ENCODE data around the gene CDH5.

The CDH5 gene

DNA sequence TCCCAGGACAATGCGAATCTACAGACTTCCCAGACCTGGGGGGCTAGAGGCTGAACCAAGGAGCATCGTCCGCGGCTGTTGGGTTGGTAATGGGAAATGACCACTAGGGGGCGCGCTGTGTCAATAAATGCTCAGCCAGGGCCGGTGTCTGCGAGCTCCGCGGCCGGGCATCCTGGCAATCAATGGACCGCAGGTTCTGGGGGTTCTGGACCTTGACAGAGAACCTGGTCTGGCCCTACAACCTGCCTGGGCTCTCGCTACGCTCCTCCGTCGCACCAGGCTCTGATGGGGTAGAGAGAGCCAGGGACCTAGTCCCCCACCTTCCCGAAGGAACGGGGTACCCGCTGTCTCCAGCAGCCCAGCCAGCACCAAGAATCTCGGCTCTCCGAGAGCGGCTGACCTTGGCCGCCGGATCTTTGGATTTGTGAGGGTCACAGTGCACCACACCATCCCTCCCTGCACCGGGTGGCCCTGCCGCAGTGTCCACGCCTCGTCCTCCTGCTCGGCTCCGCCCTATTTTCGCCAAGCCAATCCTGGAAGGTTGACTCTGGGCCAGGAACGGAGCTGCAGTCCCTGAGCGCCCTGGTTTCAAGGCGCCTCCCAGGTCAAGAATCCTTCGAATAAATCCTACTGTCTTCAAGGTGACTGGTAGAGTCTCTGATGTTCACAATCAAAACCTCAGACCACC lies 40.2 kb downstream of the CDH5 start:
- H3K9me3 Mint-ChIP-seq, result peaks cover 4% of the 10 kb centered on the region
- H3K27ac Mint-ChIP-seq, result no peak overlapping the region
- H3K36me3 Mint-ChIP-seq, result no peaks in the 10 kb centered on the region
- H3K27me3 Mint-ChIP-seq, result peaks cover 75% of the 10 kb centered on the region
- H3K4me1 Mint-ChIP-seq, result peaks cover 16% of the 10 kb centered on the region
- peak; percentile 87 for ATAC-seq
- H3K4me3 Mint-ChIP-seq, result peak overlapping the region; percentile 68

- peak overlapping the region; percentile 50 for H3K4me3 Mint-ChIP-seq
- no peak overlapping the region for H3K27ac Mint-ChIP-seq
- peaks cover 4% of the 10 kb centered on the region for H3K9me3 Mint-ChIP-seq
- peaks cover 62% of the 10 kb centered on the region for H3K27me3 Mint-ChIP-seq
- no peaks in the 10 kb centered on the region for H3K36me3 Mint-ChIP-seq
- ATAC-seq, result no peak
- peaks cover 16% of the 10 kb centered on the region for H3K4me1 Mint-ChIP-seq
Measured at GRCh38 chr16:66408163-66409048, 41.9 kb downstream of the CDH5 start.

- Mint-ChIP-seq H3K27ac (no peak overlapping the region), H3K36me3 (no peaks in the 10 kb centered on the region), H3K4me1 (peaks cover 16% of the 10 kb centered on the region), H3K9me3 (peaks cover 4% of the 10 kb centered on the region), H3K27me3 (peaks cover 55% of the 10 kb centered on the region), H3K4me3 (no peak overlapping the region)
- no peak for ATAC-seq
Measured at GRCh38 chr16:66409156-66409555, 42.7 kb downstream of the CDH5 start.

- no peaks in the 10 kb centered on the region for H3K36me3 Mint-ChIP-seq
- peaks cover 25% of the 10 kb centered on the region for H3K27me3 Mint-ChIP-seq
- H3K4me3 Mint-ChIP-seq, result no peak overlapping the region
- peaks cover 10% of the 10 kb centered on the region for H3K9me3 Mint-ChIP-seq
- H3K4me1 Mint-ChIP-seq, result peaks cover 6% of the 10 kb centered on the region
- ATAC-seq, result no peak
- no peak overlapping the region for H3K27ac Mint-ChIP-seq
Measured at GRCh38 chr16:66412182-66412581, 45.7 kb downstream of the CDH5 start.

- no peak overlapping the region for H3K27ac Mint-ChIP-seq
- no peak for ATAC-seq
- H3K36me3 Mint-ChIP-seq, result no peaks in the 10 kb centered on the region
- H3K27me3 Mint-ChIP-seq, result peaks cover 19% of the 10 kb centered on the region
- no peak overlapping the region for H3K4me3 Mint-ChIP-seq
- H3K9me3 Mint-ChIP-seq, result peaks cover 10% of the 10 kb centered on the region
- H3K4me1 Mint-ChIP-seq, result peaks cover 12% of the 10 kb centered on the region
Measured at GRCh38 chr16:66414891-66415290, 48.4 kb downstream of the CDH5 start.

DNA sequence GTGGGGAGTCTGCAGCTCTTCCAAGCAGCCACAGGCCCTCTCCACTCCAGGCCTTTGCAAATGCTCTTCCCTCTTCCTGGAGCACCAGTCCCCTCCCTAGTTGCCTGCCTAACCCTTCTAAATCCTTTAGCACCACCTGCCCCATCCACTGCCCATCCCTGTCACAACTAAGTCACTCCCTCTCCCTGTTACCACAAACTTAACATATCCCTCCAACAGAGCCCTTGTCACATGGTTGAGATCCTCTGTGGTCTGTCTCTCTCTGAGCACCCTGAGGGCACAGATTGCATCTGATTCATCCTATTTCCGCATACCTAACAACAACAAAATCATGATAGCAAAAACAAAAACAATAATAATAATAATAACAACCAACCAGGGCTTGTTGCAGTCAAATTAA lies 49.6 kb downstream of the CDH5 start:
- no peaks in the 10 kb centered on the region for H3K36me3 Mint-ChIP-seq
- no peak for ATAC-seq
- no peak overlapping the region for H3K27ac Mint-ChIP-seq
- H3K4me1 Mint-ChIP-seq, result peaks cover 12% of the 10 kb centered on the region
- H3K9me3 Mint-ChIP-seq, result peaks cover 10% of the 10 kb centered on the region
- peaks cover 6% of the 10 kb centered on the region for H3K27me3 Mint-ChIP-seq
- no peak overlapping the region for H3K4me3 Mint-ChIP-seq

GRCh38 chr16:66416939-66417700 lies 50.6 kb downstream of the CDH5 start:
- H3K27me3 Mint-ChIP-seq, result no peaks in the 10 kb centered on the region
- H3K4me1 Mint-ChIP-seq, result peaks cover 12% of the 10 kb centered on the region
- no peaks in the 10 kb centered on the region for H3K36me3 Mint-ChIP-seq
- peaks cover 10% of the 10 kb centered on the region for H3K9me3 Mint-ChIP-seq
- no peak for ATAC-seq
- H3K4me3 Mint-ChIP-seq, result no peak overlapping the region
- no peak overlapping the region for H3K27ac Mint-ChIP-seq

- Mint-ChIP-seq H3K36me3 (no peaks in the 10 kb centered on the region), H3K4me1 (peaks cover 12% of the 10 kb centered on the region), H3K4me3 (no peak overlapping the region), H3K27me3 (no peaks in the 10 kb centered on the region), H3K27ac (no peak overlapping the region), H3K9me3 (peaks cover 10% of the 10 kb centered on the region)
- ATAC-seq, result no peak
Measured at GRCh38 chr16:66418165-66418962, 51.9 kb downstream of the CDH5 start.

DNA sequence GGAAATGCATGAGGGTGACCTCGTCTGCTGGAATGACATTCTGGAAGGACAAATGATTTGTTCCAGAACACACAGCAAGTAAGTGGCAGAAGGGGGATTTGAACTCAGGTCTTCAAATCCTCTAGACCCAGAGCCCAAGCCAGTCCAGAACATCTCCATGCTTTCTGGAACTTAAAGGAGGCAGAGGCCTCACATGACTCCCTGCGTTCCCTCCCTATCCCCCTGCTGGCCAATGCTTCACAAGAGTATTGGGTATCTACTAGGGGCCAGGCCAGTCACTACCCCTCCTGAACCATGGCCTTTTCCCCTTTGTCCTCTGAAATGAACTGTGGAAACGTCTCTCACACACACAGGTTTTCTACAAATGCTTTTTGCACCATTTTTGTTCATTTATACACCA lies 53.0 kb downstream of the CDH5 start:
- Mint-ChIP-seq H3K9me3 (peaks cover 10% of the 10 kb centered on the region), H3K27me3 (peaks cover 8% of the 10 kb centered on the region), H3K36me3 (no peaks in the 10 kb centered on the region), H3K27ac (no peak overlapping the region), H3K4me1 (peaks cover 12% of the 10 kb centered on the region), H3K4me3 (no peak overlapping the region)
- ATAC-seq, result no peak

DNA sequence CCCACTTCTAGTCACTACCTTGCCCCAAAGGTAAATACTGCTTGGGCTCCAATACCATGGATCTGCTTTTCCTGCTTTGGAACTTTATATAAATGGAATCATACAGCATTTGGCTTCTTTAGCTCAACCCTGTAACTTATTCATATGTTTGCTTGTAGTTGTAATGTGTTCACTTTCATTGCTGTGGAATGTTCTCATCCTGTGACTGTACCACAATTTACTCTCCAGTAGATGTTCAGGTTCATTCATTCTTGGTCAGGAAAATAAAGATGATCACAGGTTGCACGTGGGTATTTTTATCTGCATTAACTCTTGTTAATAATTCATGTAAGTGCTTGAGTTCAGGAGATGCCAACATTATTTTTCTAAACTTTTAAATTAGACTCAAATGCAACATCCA lies 53.9 kb downstream of the CDH5 start:
- no peak overlapping the region for H3K27ac Mint-ChIP-seq

GRCh38 chr16:66421891-66422290 lies 55.4 kb downstream of the CDH5 start:
- ATAC-seq, result no peak
- Mint-ChIP-seq H3K9me3 (peaks cover 2% of the 10 kb centered on the region), H3K4me1 (peaks cover 16% of the 10 kb centered on the region), H3K27ac (no peak overlapping the region), H3K36me3 (no peaks in the 10 kb centered on the region), H3K27me3 (peaks cover 32% of the 10 kb centered on the region), H3K4me3 (no peak overlapping the region)

More for the DNA sequence above, 53.9 kb downstream of the CDH5 start:
- ATAC-seq, result no peak
- Mint-ChIP-seq H3K4me3 (no peak overlapping the region), H3K4me1 (peaks cover 12% of the 10 kb centered on the region), H3K36me3 (no peaks in the 10 kb centered on the region), H3K27me3 (peaks cover 17% of the 10 kb centered on the region), H3K9me3 (peaks cover 10% of the 10 kb centered on the region)

GRCh38 chr16:66422366-66422765 lies 55.9 kb downstream of the CDH5 start:
- peaks cover 32% of the 10 kb centered on the region for H3K27me3 Mint-ChIP-seq

DNA sequence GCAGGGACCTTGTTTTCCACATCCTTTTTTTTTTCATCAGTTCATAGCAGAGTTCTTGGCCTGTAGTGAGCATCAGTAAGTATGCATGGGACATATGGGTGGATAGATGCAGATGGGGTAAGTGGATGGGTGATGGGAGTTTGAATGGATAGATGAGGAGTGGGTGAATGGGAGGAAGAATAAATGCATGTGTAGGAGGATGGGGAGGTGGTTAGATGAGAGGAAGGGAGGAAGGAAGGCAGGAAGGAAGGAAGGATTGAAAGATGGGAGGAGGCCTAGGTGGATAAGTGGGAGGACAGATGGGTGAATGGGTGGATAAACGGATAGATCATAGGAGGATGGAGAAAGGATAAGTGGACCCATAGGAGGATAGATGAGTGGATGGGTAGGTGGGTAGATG lies 56.7 kb downstream of the CDH5 start:
- Mint-ChIP-seq H3K4me1 (peaks cover 10% of the 10 kb centered on the region), H3K27ac (no peak overlapping the region), H3K4me3 (no peak overlapping the region), H3K27me3 (peaks cover 32% of the 10 kb centered on the region), H3K36me3 (no peaks in the 10 kb centered on the region), H3K9me3 (no peaks in the 10 kb centered on the region)
- no peak for ATAC-seq

More at GRCh38 chr16:66422366-66422765, 55.9 kb downstream of the CDH5 start:
- Mint-ChIP-seq H3K36me3 (no peaks in the 10 kb centered on the region), H3K27ac (no peak overlapping the region), H3K4me1 (peaks cover 16% of the 10 kb centered on the region), H3K9me3 (no peaks in the 10 kb centered on the region), H3K4me3 (no peak overlapping the region)
- ATAC-seq, result no peak

DNA sequence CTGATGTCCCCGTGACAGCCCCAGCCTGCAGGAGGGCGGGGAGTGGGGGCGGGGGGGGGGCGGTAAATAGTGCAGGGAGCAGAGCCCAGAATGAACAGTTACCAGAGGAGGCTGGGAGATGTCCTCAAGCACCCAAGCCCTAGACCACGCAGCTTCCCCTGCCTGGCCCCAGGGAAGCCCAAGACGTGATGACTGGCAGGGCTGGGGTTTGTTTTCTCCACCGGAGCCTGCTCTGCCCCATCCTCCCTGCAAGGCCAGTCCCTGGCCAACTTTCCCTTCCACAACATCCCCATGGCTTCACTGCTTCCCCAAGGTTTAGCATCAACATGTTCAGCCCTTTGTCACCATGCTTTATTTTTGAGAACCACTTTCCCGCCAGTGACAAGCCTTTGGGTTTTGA lies 59.2 kb downstream of the CDH5 start:
- Mint-ChIP-seq H3K27ac (no peak overlapping the region), H3K4me1 (peaks cover 4% of the 10 kb centered on the region), H3K27me3 (peaks cover 56% of the 10 kb centered on the region), H3K36me3 (no peaks in the 10 kb centered on the region), H3K9me3 (no peaks in the 10 kb centered on the region), H3K4me3 (no peak overlapping the region)
- no peak for ATAC-seq
